Liver (tissue), 9 donors: Measurements from ENCODE around the gene PAX5. TPM values are rescaled to one million over a fixed set of nuclear protein-coding genes. Genes with fewer than 3 reads are reported as not detected.

Source experiments
- DNase-seq: peaks from one replicate; pipeline ENCODE4 v3.0.0-alpha.2; 2017; ENCODE audit warnings: low spot score
- H3K27ac ChIP-seq, 2 donors: one replicate each; pipeline ENCODE4 v1.7.0; 2013; ENCODE audit warnings: inconsistent platforms in 2 of 2, low read length in 2 of 2, control low read depth in 1 of 2, low read depth in 1 of 2, mild to moderate bottlenecking in 1 of 2
- H3K27me3 ChIP-seq, 4 donors: one replicate each; pipeline versions ENCODE4 v1.6.1 to v1.7.0; 2013; ENCODE audit warnings: low read length in 3 of 4, inconsistent platforms in 1 of 4, mild to moderate bottlenecking in 1 of 4, moderate library complexity in 1 of 4; ENCODE audit not compliant: control insufficient read depth in 4 of 4, insufficient read depth in 4 of 4
- H3K36me3 ChIP-seq, 4 donors: one replicate each; pipeline versions ENCODE4 v1.6.1 to v1.7.0; 2013; ENCODE audit warnings: low read length in 3 of 4, mild to moderate bottlenecking in 3 of 4, low read depth in 1 of 4, moderate library complexity in 1 of 4; ENCODE audit not compliant: control insufficient read depth in 4 of 4, insufficient read depth in 3 of 4
- H3K4me1 ChIP-seq, 4 donors: one replicate each; pipeline versions ENCODE4 v1.6.1 to v1.7.0; 2013; ENCODE audit warnings: low read length in 3 of 4, mild to moderate bottlenecking in 3 of 4, moderate library complexity in 1 of 4; ENCODE audit not compliant: control insufficient read depth in 4 of 4, insufficient read depth in 4 of 4
- H3K4me3 ChIP-seq, 3 donors: one replicate each; pipeline versions ENCODE4 v1.6.1 to v1.7.0; 2013; ENCODE audit warnings: low read length in 3 of 3, control low read depth in 1 of 3, low read depth in 1 of 3, mild to moderate bottlenecking in 1 of 3
- H3K9ac ChIP-seq, 2 donors: one replicate each; pipeline ENCODE4 v1.7.0; 2013; ENCODE audit warnings: low read length in 2 of 2, mild to moderate bottlenecking in 2 of 2, moderate library complexity in 2 of 2, control low read depth in 1 of 2, low read depth in 1 of 2
- H3K9me3 ChIP-seq, 4 donors: one replicate each; pipeline versions ENCODE4 v1.6.1 to v1.7.0; 2013; ENCODE audit warnings: low read length in 3 of 4; ENCODE audit not compliant: control insufficient read depth in 4 of 4
- CTCF ChIP-seq: fragments of 150-350 bp; IDR thresholded peaks from 2 replicates; pipeline ENCODE4 v1.5.1; 2017; ENCODE audit warnings: improper control_type of control experiment, low read depth, low read length; ENCODE audit not compliant: missing input control
- EGR1 ChIP-seq, 2 donors: IDR thresholded peaks; 2 replicates each; pipeline ENCODE4 v1.6.1; 2016 to 2018; ENCODE audit warnings: antibody characterized with exemption in 2 of 2, low read depth in 2 of 2
- FOXA2 ChIP-seq: IDR thresholded peaks from 2 replicates; pipeline ENCODE4 v1.6.1; 2016; ENCODE audit warnings: antibody characterized with exemption
- HNF4A ChIP-seq, 2 donors: conservative IDR thresholded peaks; 2 replicates each; pipeline ENCODE4 v1.6.1; 2016; ENCODE audit warnings: antibody characterized with exemption in 2 of 2, mild to moderate bottlenecking in 2 of 2
- HNF4G ChIP-seq: IDR thresholded peaks from 2 replicates; pipeline ENCODE4 v1.6.1; 2016; ENCODE audit warnings: antibody characterized with exemption
- MAX ChIP-seq: IDR thresholded peaks from 2 replicates; pipeline ENCODE4 v1.6.1; 2016; ENCODE audit warnings: antibody characterized with exemption
- NR2F2 ChIP-seq: IDR thresholded peaks from 2 replicates; pipeline ENCODE4 v1.6.1; 2016; ENCODE audit warnings: antibody characterized with exemption
- RAD21 ChIP-seq, 2 donors: IDR thresholded peaks; 2 replicates each; pipeline ENCODE4 v1.6.1; 2016; ENCODE audit warnings: antibody characterized with exemption in 2 of 2, mild to moderate bottlenecking in 2 of 2
- SP1 ChIP-seq: IDR thresholded peaks from 2 replicates; pipeline ENCODE4 v1.6.1; 2018; ENCODE audit warnings: antibody characterized with exemption, mild to moderate bottlenecking
- ZBTB33 ChIP-seq: IDR thresholded peaks from 2 replicates; pipeline ENCODE4 v1.6.1; 2016; ENCODE audit warnings: antibody characterized with exemption
- WGBS: extraction: QIAGEN DNeasy Blood & Tissue Kit; methylation state at CpG from one replicate; pipeline ENCODE4 v1.1.7; 2013; 5-methylcytosine and 5-hydroxymethylcytosine counted together
- polyA plus RNA-seq, 2 donors: library from polyadenylated mRNA; stranded (reverse) in 1 of 2; unstranded in 1 of 2; fragments of 200-250 nt in 1 of 2; fragments of >200 nt in 1 of 2; fragmentation: Nextera tagmentation in 1 of 2; extraction: Ambion mirVana in 1 of 2; gene quantifications; one replicate each; pipeline versions ENCODE4 v1.2.1 to v1.2.3, GENCODE V29; 2013 to 2015
- total RNA-seq, 2 donors: library from RNA; depleted of rRNA; stranded (reverse); fragments of >200 nt; gene quantifications; one replicate each; pipeline ENCODE4 v1.2.3, GENCODE V29; 2014
- donor health status: healthy.
- donor health status: healthy.
- donor health status: healthy.
- donor health status: healthy.
- donor health status: healthy.

PAX5 gene
- total and polyA plus RNA-seq, 4 donors = 0.05 to 2.7 (median 0.11) TPM

GRCh38 chr9:36911601-36912412 lies 122.3 kb downstream of the PAX5 start:
- H3K27ac ChIP-seq = no peak overlapping the region
- no peak for DNase-seq
- peaks cover 0 to 5% (median 1%) of the 10 kb centered on the region in 4 donors for H3K4me1 ChIP-seq
- WGBS = 71% methylated on average over 12 of the region's 12 CpGs
- H3K36me3 ChIP-seq = no peaks in the 10 kb centered on the region
- no peaks in the 10 kb centered on the region for H3K9me3 ChIP-seq
- H3K27me3 ChIP-seq = peaks cover 0 to 3% (median 0%) of the 10 kb centered on the region in 4 donors
- no peak overlapping the region for H3K4me3 ChIP-seq
- TF ChIP-seq MAX = no peak
- TF ChIP-seq HNF4G = no peak
- no peak for TF ChIP-seq NR2F2
- no peak for TF ChIP-seq CTCF
- no peak overlapping the region for H3K9ac ChIP-seq

GRCh38 chr9:36911037-36911436 lies 123.0 kb downstream of the PAX5 start:
- no peaks in the 10 kb centered on the region for H3K36me3 ChIP-seq

GRCh38 chr9:36906492-36906891 lies 127.6 kb downstream of the PAX5 start:
- H3K4me1 ChIP-seq = no peaks in the 10 kb centered on the region
- WGBS = 81% methylated on average over 6 of the region's 6 CpGs
- H3K4me3 ChIP-seq = no peak overlapping the region
- TF ChIP-seq NR2F2 = no peak
- no peak for TF ChIP-seq ZBTB33
- TF ChIP-seq RAD21 (IDR thresholded peaks at IDR 0.05) = no peak
- no peak for TF ChIP-seq HNF4A (conservative IDR thresholded peaks at IDR 0.05)
- TF ChIP-seq EGR1 (IDR thresholded peaks at IDR 0.05; ENCODE audit: low read depth in 2 of 2) = no peak
- no peak for TF ChIP-seq SP1
- no peak for TF ChIP-seq FOXA2
- no peaks in the 10 kb centered on the region for H3K9me3 ChIP-seq
- no peak overlapping the region for H3K9ac ChIP-seq
- no peak overlapping the region for H3K27ac ChIP-seq
- H3K36me3 ChIP-seq = no peaks in the 10 kb centered on the region
- no peak for DNase-seq
- H3K27me3 ChIP-seq = peaks cover 0 to 3% (median 1%) of the 10 kb centered on the region in 4 donors

More at GRCh38 chr9:36911037-36911436, 123.0 kb downstream of the PAX5 start:
- H3K9me3 ChIP-seq = no peaks in the 10 kb centered on the region
- H3K4me3 ChIP-seq = no peak overlapping the region
- WGBS = 85% methylated on average over 6 of the region's 6 CpGs
- DNase-seq = no peak
- H3K4me1 ChIP-seq = peaks cover 0 to 5% (median 1%) of the 10 kb centered on the region in 4 donors
- H3K9ac ChIP-seq = no peak overlapping the region
- no peak overlapping the region for H3K27ac ChIP-seq
- H3K27me3 ChIP-seq = peaks cover 0 to 3% (median 0%) of the 10 kb centered on the region in 4 donors
- TF ChIP-seq RAD21 (IDR thresholded peaks at IDR 0.05) = no peak
